ENCODE results near the gene RAD23A. TPM values are rescaled to one million over a fixed set of nuclear protein-coding genes. Genes with fewer than 3 reads are reported as not detected.
"Not testable (repeated sequence)": the region's sequence is repeated elsewhere in the genome, so short reads cannot be mapped to it uniquely, and the experiment has no call there.

The RAD23A gene
- total RNA-seq = 100 to 1,000 TPM; 256 to 265 (median 264) TPM

- H3K9me3 Mint-ChIP-seq = no peaks in the 10 kb centered on the region
- DNase-seq (peak; percentile 99), ATAC-seq (peak; percentile 81 to 82)
- H3K27me3 Mint-ChIP-seq (ENCODE audit: low read depth) = no peaks in the 10 kb centered on the region
- H3K36me3 Mint-ChIP-seq (ENCODE audit: insufficient read depth) = peaks cover 44% of the 10 kb centered on the region
- H3K4me3 Mint-ChIP-seq = peak within 1 kb of the TSS; percentile 91
- H3K4me1 Mint-ChIP-seq (ENCODE audit: low read depth) = peaks cover 38% of the 10 kb centered on the region
These were observed at the start of gene RAD23A for GRCh38 chr19:12945479-12946091. RAD23A (plus strand) TSS chr19:12945862; CDS start chr19:12945949, 87 bp downstream.

GRCh38 chr19:12896460-12896859 lies 49.2 kb upstream of the RAD23A start:
- no peak for DNase-seq
- no peaks in the 10 kb centered on the region for H3K9me3 Mint-ChIP-seq
- H3K4me1 Mint-ChIP-seq (ENCODE audit: low read depth) = peaks cover 6% of the 10 kb centered on the region
- no peak for ATAC-seq
- no peaks in the 10 kb centered on the region for H3K27me3 Mint-ChIP-seq (ENCODE audit: low read depth)
- no peak overlapping the region for H3K4me3 Mint-ChIP-seq
- peaks cover 27% of the 10 kb centered on the region for H3K36me3 Mint-ChIP-seq (ENCODE audit: insufficient read depth)

GRCh38 chr19:12899891-12900518 lies 45.7 kb upstream of the RAD23A start:
- Mint-ChIP-seq H3K36me3 (ENCODE audit: insufficient read depth) (peaks cover 10% of the 10 kb centered on the region), H3K9me3 (no peaks in the 10 kb centered on the region)

GRCh38 chr19:12907166-12907565 lies 38.5 kb upstream of the RAD23A start:
- no peaks in the 10 kb centered on the region for H3K27me3 Mint-ChIP-seq (ENCODE audit: low read depth)
- no peaks in the 10 kb centered on the region for H3K9me3 Mint-ChIP-seq
- DNase-seq = no peak
- H3K4me1 Mint-ChIP-seq (ENCODE audit: low read depth) = no peaks in the 10 kb centered on the region
- H3K36me3 Mint-ChIP-seq (ENCODE audit: insufficient read depth) = peaks cover 4% of the 10 kb centered on the region
- H3K4me3 Mint-ChIP-seq = no peak overlapping the region
- ATAC-seq = no peak

More at GRCh38 chr19:12899891-12900518, 45.7 kb upstream of the RAD23A start:
- Mint-ChIP-seq H3K4me3 (no peak overlapping the region), H3K4me1 (ENCODE audit: low read depth) (no peaks in the 10 kb centered on the region), H3K27me3 (ENCODE audit: low read depth) (no peaks in the 10 kb centered on the region)
- no peak for DNase-seq
- peak; percentile 57 to 80 for ATAC-seq

- Mint-ChIP-seq H3K27me3 (ENCODE audit: low read depth) (no peaks in the 10 kb centered on the region), H3K9me3 (no peaks in the 10 kb centered on the region), H3K4me1 (ENCODE audit: low read depth) (peaks cover 25% of the 10 kb centered on the region), H3K36me3 (ENCODE audit: insufficient read depth) (no peaks in the 10 kb centered on the region), H3K4me3 (no peak overlapping the region)
- ATAC-seq (no peak), DNase-seq (no peak)
These were observed 33.1 kb upstream of the RAD23A start for GRCh38 chr19:12912571-12912970.

GRCh38 chr19:12913011-12913561 lies 32.6 kb upstream of the RAD23A start:
- no peak for ATAC-seq
- peaks cover 25% of the 10 kb centered on the region for H3K4me1 Mint-ChIP-seq (ENCODE audit: low read depth)
- H3K36me3 Mint-ChIP-seq (ENCODE audit: insufficient read depth) = no peaks in the 10 kb centered on the region

GRCh38 chr19:12913851-12914690 lies 31.6 kb upstream of the RAD23A start:
- no peaks in the 10 kb centered on the region for H3K36me3 Mint-ChIP-seq (ENCODE audit: insufficient read depth)
- no peaks in the 10 kb centered on the region for H3K27me3 Mint-ChIP-seq (ENCODE audit: low read depth)
- peak; percentile 38 for DNase-seq
- peak overlapping the region; percentile 52 for H3K4me3 Mint-ChIP-seq
- ATAC-seq = peak; percentile 38 to 57
- H3K9me3 Mint-ChIP-seq = no peaks in the 10 kb centered on the region
- peaks cover 28% of the 10 kb centered on the region for H3K4me1 Mint-ChIP-seq (ENCODE audit: low read depth)

More at GRCh38 chr19:12913011-12913561, 32.6 kb upstream of the RAD23A start:
- Mint-ChIP-seq H3K27me3 (ENCODE audit: low read depth) (no peaks in the 10 kb centered on the region), H3K4me3 (no peak overlapping the region), H3K9me3 (no peaks in the 10 kb centered on the region)
- DNase-seq = no peak

GRCh38 chr19:12915860-12916259 lies 29.8 kb upstream of the RAD23A start:
- not testable (repeated sequence) for H3K4me3 Mint-ChIP-seq; ATAC-seq; H3K27me3 Mint-ChIP-seq (ENCODE audit: low read depth); DNase-seq; H3K36me3 Mint-ChIP-seq (ENCODE audit: insufficient read depth); H3K9me3 Mint-ChIP-seq
- peaks cover 34% of the 10 kb centered on the region for H3K4me1 Mint-ChIP-seq (ENCODE audit: low read depth)

GRCh38 chr19:12918253-12918652 lies 27.4 kb upstream of the RAD23A start:
- Mint-ChIP-seq H3K4me1 (ENCODE audit: low read depth) (peaks cover 31% of the 10 kb centered on the region), H3K9me3 (no peaks in the 10 kb centered on the region), H3K4me3 (peak overlapping the region; percentile 65), H3K36me3 (ENCODE audit: insufficient read depth) (peaks cover 5% of the 10 kb centered on the region), H3K27me3 (ENCODE audit: low read depth) (no peaks in the 10 kb centered on the region)
- ATAC-seq (no peak), DNase-seq (no peak)

GRCh38 chr19:12921047-12921446 lies 24.6 kb upstream of the RAD23A start:
- no peak overlapping the region for H3K4me3 Mint-ChIP-seq
- no peak for ATAC-seq
- H3K36me3 Mint-ChIP-seq (ENCODE audit: insufficient read depth) = peaks cover 20% of the 10 kb centered on the region
- H3K27me3 Mint-ChIP-seq (ENCODE audit: low read depth) = no peaks in the 10 kb centered on the region
- peaks cover 11% of the 10 kb centered on the region for H3K4me1 Mint-ChIP-seq (ENCODE audit: low read depth)
- H3K9me3 Mint-ChIP-seq = no peaks in the 10 kb centered on the region
- no peak for DNase-seq

- no peak for DNase-seq
- Mint-ChIP-seq H3K27me3 (ENCODE audit: low read depth) (no peaks in the 10 kb centered on the region), H3K36me3 (ENCODE audit: insufficient read depth) (peaks cover 26% of the 10 kb centered on the region), H3K4me1 (ENCODE audit: low read depth) (peaks cover 9% of the 10 kb centered on the region), H3K9me3 (no peaks in the 10 kb centered on the region), H3K4me3 (no peak overlapping the region)
- ATAC-seq = no peak
These were observed 22.7 kb upstream of the RAD23A start for GRCh38 chr19:12922959-12923358.

- H3K27me3 Mint-ChIP-seq (ENCODE audit: low read depth) = no peaks in the 10 kb centered on the region
- DNase-seq (no peak), ATAC-seq (no peak)
- peaks cover 37% of the 10 kb centered on the region for H3K36me3 Mint-ChIP-seq (ENCODE audit: insufficient read depth)
- no peaks in the 10 kb centered on the region for H3K9me3 Mint-ChIP-seq
- H3K4me3 Mint-ChIP-seq = no peak overlapping the region
- H3K4me1 Mint-ChIP-seq (ENCODE audit: low read depth) = peaks cover 2% of the 10 kb centered on the region
These were observed 20.9 kb upstream of the RAD23A start for GRCh38 chr19:12924621-12925310.

- Mint-ChIP-seq H3K27me3 (ENCODE audit: low read depth) (no peaks in the 10 kb centered on the region), H3K4me1 (ENCODE audit: low read depth) (peaks cover 20% of the 10 kb centered on the region), H3K36me3 (ENCODE audit: insufficient read depth) (peaks cover 26% of the 10 kb centered on the region), H3K4me3 (no peak overlapping the region), H3K9me3 (no peaks in the 10 kb centered on the region)
- ATAC-seq (no peak), DNase-seq (no peak)
These were observed 15.5 kb upstream of the RAD23A start for GRCh38 chr19:12930002-12930645.

Data from activated T-cell treated with anti-CD3 and anti-CD28 coated beads, Interleukin-2, amount 50 U/mL, for 4 hours (primary cell).